ENCODE data around the gene HNF4A.

GRCh38 chr20:44470327-44470726 lies 114.8 kb downstream of the HNF4A start:
- TF ChIP-seq CTCF (IDR thresholded peaks at IDR 0.05) (no peak), EZH2 (IDR thresholded peaks at IDR 0.05; ENCODE audit: borderline replicate concordance, insufficient read depth, low read depth, low read length, poor library complexity, severe bottlenecking) (no peak)

All from B cell (primary cell).